Measurements from ENCODE around the gene CDK4.

The CDK4 gene

GRCh38 chr12:57767305-57767698 is 15.2 kb upstream of the CDK4 start:
- TF ChIP-seq BHLHE40 (IDR thresholded peaks at IDR 0.05; ENCODE audit: borderline replicate concordance) (no peak), HDGF (IDR thresholded peaks at IDR 0.05; ENCODE audit: borderline replicate concordance) (no peak), L3MBTL2 (conservative IDR thresholded peaks at IDR 0.05) (no peak), PKNOX1 (IDR thresholded peaks at IDR 0.05) (no peak), TARDBP (IDR thresholded peaks at IDR 0.05) (no peak), FOXA1 (IDR thresholded peaks at IDR 0.05) (no peak), ZNF384 (IDR thresholded peaks at IDR 0.05) (no peak)
- ChIA-PET POLR2A (interaction anchor here (0.5 to 2.7 kb wide), 5 partner anchors 8 to 51 kb away, joined by 3 to 8 read pairs (median 5); partner anchors contain the start of genes AVIL and CDK4), CTCF (interaction anchor here (2.4 to 2.7 kb wide), 2 partner anchors 8 to 11 kb away, joined by 8 to 17 read pairs; no protein-coding TSS in a partner anchor)
- no peak for DNase-seq (ENCODE audit: extremely low spot score)

- POLR2A ChIA-PET = interaction anchor here (0.6 to 2.7 kb wide), 6 partner anchors 8 to 593 kb away, joined by 4 to 8 read pairs (median 6); partner anchors contain the start of genes CDK4 and TSPAN31
- CTCF ChIA-PET = interaction anchor here (2.4 to 2.7 kb wide), 2 partner anchors 7 to 10 kb away, joined by 8 to 17 read pairs; no protein-coding TSS in a partner anchor
- no peak for TF ChIP-seq L3MBTL2 (conservative IDR thresholded peaks at IDR 0.05)
- TF ChIP-seq HDGF (IDR thresholded peaks at IDR 0.05; ENCODE audit: borderline replicate concordance) = no peak
- no peak for TF ChIP-seq FOXK2 (IDR thresholded peaks at IDR 0.05)
- no peak for TF ChIP-seq BHLHE40 (IDR thresholded peaks at IDR 0.05; ENCODE audit: borderline replicate concordance)
- no peak for TF ChIP-seq LEF1 (IDR thresholded peaks at IDR 0.05; ENCODE audit: borderline replicate concordance)
- TF ChIP-seq FOXM1 (IDR thresholded peaks at IDR 0.05; ENCODE audit: borderline replicate concordance) = no peak
- no peak for TF ChIP-seq ARNT (IDR thresholded peaks at IDR 0.05)
- no peak for TF ChIP-seq FOXA1 (IDR thresholded peaks at IDR 0.05)
- TF ChIP-seq SP1 (IDR thresholded peaks at IDR 0.05) = no peak
- no peak for TF ChIP-seq PKNOX1 (IDR thresholded peaks at IDR 0.05)
- no peak for TF ChIP-seq TARDBP (IDR thresholded peaks at IDR 0.05)
- no peak for DNase-seq (ENCODE audit: extremely low spot score)
These were observed 14.6 kb upstream of the CDK4 start, which contains the start of gene CYP27B1 for GRCh38 chr12:57766464-57767304. Gene CYP27B1, minus strand, starts transcription at chr12:57767078. Its CDS starts 37 bp downstream, at chr12:57767041.

- ChIA-PET CTCF (interaction anchor here (2.7 kb wide), 1 partner anchor 9 kb away, joined by 17 read pairs; no protein-coding TSS in a partner anchor), POLR2A (interaction anchor here (0.6 to 2.7 kb wide), 5 partner anchors 9 to 593 kb away, joined by 4 to 8 read pairs (median 4); partner anchors contain the start of genes CDK4 and TSPAN31)
- TF ChIP-seq TARDBP (IDR thresholded peaks at IDR 0.05) (no peak), FOXM1 (IDR thresholded peaks at IDR 0.05; ENCODE audit: borderline replicate concordance) (no peak), FOXK2 (IDR thresholded peaks at IDR 0.05) (no peak), FOXA1 (IDR thresholded peaks at IDR 0.05) (no peak), HDGF (IDR thresholded peaks at IDR 0.05; ENCODE audit: borderline replicate concordance) (no peak), ZNF384 (IDR thresholded peaks at IDR 0.05) (no peak), SP1 (IDR thresholded peaks at IDR 0.05) (no peak), PKNOX1 (IDR thresholded peaks at IDR 0.05) (no peak), SUZ12 (IDR thresholded peaks at IDR 0.05) (no peak), ELF4 (IDR thresholded peaks at IDR 0.05) (no peak), ARNT (IDR thresholded peaks at IDR 0.05) (no peak), NFRKB (IDR thresholded peaks at IDR 0.05) (no peak), BHLHE40 (IDR thresholded peaks at IDR 0.05; ENCODE audit: borderline replicate concordance) (no peak), L3MBTL2 (conservative IDR thresholded peaks at IDR 0.05) (no peak), CTBP1 (IDR thresholded peaks at IDR 0.05; ENCODE audit: borderline replicate concordance) (no peak), LEF1 (IDR thresholded peaks at IDR 0.05; ENCODE audit: borderline replicate concordance) (no peak)
- DNase-seq (ENCODE audit: extremely low spot score) = no peak
These were observed 13.8 kb upstream of the CDK4 start for GRCh38 chr12:57765698-57766463.

- TF ChIP-seq LEF1 (IDR thresholded peaks at IDR 0.05; ENCODE audit: borderline replicate concordance) (no peak), PKNOX1 (IDR thresholded peaks at IDR 0.05) (no peak), FOXA1 (IDR thresholded peaks at IDR 0.05) (no peak), SP1 (IDR thresholded peaks at IDR 0.05) (no peak), HDGF (IDR thresholded peaks at IDR 0.05; ENCODE audit: borderline replicate concordance) (no peak), NFRKB (IDR thresholded peaks at IDR 0.05) (no peak), ELF4 (IDR thresholded peaks at IDR 0.05) (no peak), FOXM1 (IDR thresholded peaks at IDR 0.05; ENCODE audit: borderline replicate concordance) (no peak), ARNT (IDR thresholded peaks at IDR 0.05) (no peak), SUZ12 (IDR thresholded peaks at IDR 0.05) (no peak), BHLHE40 (IDR thresholded peaks at IDR 0.05; ENCODE audit: borderline replicate concordance) (no peak), ZNF384 (IDR thresholded peaks at IDR 0.05) (no peak), TARDBP (IDR thresholded peaks at IDR 0.05) (no peak), FOXK2 (IDR thresholded peaks at IDR 0.05) (no peak), CTBP1 (IDR thresholded peaks at IDR 0.05; ENCODE audit: borderline replicate concordance) (no peak), L3MBTL2 (conservative IDR thresholded peaks at IDR 0.05) (no peak)
- CTCF ChIA-PET = no interaction called here
- POLR2A ChIA-PET = interaction anchor here (1.1 to 2.7 kb wide), 4 partner anchors 9 to 20 kb away, joined by 4 to 8 read pairs (median 6); partner anchors contain the start of genes CDK4 and TSPAN31
- no peak for DNase-seq (ENCODE audit: extremely low spot score)
These were observed 13.0 kb upstream of the CDK4 start for GRCh38 chr12:57765003-57765697.

All from HEK293T (cell line).